Activated CD4-positive, alpha-beta T cell treated with anti-CD3 and anti-CD28 coated beads, Interleukin-2, amount 50 U/mL, for 16 hours (primary cell): ENCODE measurements around the gene CRLF3.
"Not testable (repeated sequence)": the region's sequence is repeated elsewhere in the genome, so short reads cannot be mapped to it uniquely, and the experiment has no call there.

Experiments used
- DNase-seq: peaks from one replicate; pipeline ENCODE4 v3.0.0-alpha.2; 2020

The CRLF3 gene

GRCh38 chr17:30735206-30735605, 89.3 kb downstream of the CRLF3 start:
- not testable (repeated sequence) for DNase-seq

- not testable (repeated sequence) for DNase-seq
Measured at GRCh38 chr17:30734153-30734552, 90.3 kb downstream of the CRLF3 start.
